GM19395 (cell line): Measurements from ENCODE around the gene FAM216A.
"Not testable (repeated sequence)": the region's sequence is repeated elsewhere in the genome, so short reads cannot be mapped to it uniquely, and the experiment has no call there.

Experiments
- ATAC-seq: cut with Tn5 transposase; IDR thresholded peaks from one replicate; pipeline ENCODE4 v1.9.1; 2021; ENCODE audit warnings: mild to moderate bottlenecking, moderate library complexity; ENCODE audit not compliant: unreplicated experiment

Gene FAM216A

DNA sequence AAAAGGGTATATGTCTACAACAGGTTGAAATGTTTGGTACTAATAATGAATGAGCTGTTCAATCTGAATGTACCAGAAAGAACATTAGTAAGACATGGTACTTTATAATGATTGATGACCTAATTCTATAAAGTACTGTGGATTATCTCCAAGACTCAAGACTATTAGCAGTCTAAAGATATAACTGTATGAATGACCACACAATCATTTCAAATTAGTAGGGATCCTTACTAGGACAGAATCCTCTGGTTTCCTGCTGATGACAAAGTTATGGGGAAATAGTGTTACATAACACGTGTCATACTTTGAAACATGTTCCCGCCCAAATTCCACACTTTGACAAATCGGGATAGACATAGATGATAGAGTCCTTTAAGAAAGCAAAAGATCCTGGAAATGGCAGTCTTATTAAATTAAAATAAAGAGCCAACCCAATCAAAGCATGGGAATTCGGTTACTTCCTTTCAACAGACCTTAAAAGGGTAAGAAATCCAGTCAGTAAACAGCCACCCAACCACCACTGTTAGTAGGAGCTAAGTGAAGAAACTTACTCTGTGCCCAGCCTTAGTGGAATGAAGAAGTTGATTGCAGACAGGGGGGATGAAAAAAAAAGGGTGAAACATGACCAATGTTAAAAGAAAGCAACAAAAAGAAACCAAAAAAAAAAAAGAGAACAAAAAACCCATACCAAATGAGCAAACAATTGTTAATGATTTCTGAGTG lies 30.5 kb downstream of the FAM216A start:
- no peak for ATAC-seq

DNA sequence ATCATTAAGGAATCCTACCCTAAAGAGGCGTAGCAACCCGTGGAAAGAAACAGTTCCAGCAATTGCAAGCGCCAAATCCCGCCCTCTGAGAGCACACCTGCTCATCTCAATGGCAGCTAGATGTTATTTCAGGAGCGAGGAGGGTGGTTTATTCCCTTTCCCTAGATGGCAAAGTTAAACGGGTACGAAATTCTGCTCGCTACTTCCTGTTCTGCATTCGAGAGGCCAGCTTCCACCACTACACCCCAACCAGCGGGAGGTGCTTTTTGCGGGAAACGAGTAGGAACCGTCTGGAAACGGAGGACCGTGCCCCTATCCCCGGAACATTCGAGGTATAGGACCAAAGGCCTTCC lies 32.7 kb downstream of the FAM216A start:
- no peak for ATAC-seq

DNA sequence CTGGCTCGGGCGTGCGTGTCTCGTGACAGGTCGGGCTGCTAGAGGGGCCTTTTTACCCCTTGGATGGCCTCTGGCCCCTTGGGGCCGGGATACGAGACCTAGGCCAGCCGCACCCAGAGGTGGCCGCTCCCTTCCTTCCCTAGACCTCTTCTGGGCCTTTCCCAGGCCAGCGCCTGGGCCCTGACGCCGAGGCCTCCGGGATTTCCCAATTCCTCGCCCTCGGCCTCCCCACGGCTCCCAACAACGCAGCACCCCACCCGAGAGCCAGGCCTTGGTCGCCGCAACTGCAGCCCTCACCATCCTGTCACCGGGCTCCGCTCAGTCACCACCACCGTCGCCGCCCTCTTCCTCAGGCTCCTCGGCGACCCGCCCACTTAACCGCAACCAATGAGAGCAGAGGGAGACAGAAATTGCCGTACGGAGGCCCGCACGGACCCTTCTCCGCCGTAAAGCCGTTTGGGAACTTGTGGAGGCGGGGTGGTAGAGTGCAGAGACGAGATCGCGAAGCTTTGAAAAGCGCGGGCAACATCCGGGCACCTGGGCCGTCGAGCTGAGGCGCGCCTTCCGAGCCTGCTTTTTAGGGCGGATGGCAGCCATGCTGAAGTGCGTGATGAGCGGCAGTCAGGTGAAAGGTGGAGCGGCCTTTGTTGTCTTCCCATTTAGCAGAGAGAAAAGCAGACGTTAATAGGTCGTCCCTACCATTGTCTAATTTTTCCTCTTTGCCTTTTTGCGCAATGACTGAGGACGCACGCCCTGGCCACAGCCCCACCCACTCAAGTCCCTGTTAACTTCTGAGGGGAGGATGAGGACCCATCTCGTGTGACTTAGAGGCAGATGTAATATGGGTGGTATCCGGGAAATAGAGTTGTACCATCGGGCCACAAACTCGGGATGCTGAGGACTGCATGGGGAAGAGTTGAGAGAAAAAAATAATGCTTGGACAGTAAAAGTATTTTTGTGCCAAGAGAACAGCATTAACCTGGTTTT lies 33.4 kb downstream of the FAM216A start, which contains the start of the genes RAD9B and VPS29:
RAD9B (plus strand) TSS at position 580 of the 987 bp plus-strand sequence; CDS start at position 587, 7 bp downstream.
VPS29 (minus strand) TSS at position 360 of the 987 bp plus-strand sequence; CDS start at position 300, 60 bp downstream.
- ATAC-seq = peak; percentile 94

DNA sequence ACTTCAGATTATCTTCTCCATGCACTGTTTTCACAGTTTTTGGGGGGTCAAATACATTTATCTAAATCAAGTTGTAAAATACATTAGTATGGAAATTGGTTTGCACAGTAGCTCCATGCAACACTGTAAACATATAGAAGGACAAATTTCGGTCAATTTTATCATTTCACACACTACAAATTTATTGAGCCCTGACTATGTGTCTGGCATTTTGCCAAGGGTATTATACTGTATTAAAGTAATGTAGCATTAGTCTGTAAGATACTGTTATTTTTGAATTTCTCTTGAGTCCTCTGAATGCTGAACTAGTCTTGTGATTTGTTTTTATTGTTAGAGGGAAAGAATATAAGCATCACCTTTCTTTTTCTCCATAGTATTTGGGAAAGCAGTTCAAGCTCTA lies 34.8 kb downstream of the FAM216A start:
- no peak for ATAC-seq

DNA sequence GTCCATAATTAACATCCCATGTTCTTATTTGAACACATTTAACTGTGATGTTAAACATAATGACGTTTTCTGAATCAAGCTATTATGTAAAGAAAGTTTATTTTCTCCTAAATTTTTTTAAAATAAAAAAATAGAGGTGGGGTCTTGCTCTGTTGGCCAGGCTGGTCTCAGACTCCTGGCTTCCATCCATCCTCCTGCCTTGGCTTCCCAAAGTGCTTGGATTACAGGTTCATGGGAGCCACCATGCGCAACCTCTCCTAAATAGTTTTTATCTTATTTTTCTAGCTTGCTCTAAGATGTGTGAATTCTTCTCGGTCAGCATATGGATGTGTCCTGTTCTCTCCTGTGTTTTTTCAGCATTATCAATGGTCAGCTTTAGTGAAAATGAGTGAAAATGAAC lies 36.7 kb downstream of the FAM216A start:
- no peak for ATAC-seq

DNA sequence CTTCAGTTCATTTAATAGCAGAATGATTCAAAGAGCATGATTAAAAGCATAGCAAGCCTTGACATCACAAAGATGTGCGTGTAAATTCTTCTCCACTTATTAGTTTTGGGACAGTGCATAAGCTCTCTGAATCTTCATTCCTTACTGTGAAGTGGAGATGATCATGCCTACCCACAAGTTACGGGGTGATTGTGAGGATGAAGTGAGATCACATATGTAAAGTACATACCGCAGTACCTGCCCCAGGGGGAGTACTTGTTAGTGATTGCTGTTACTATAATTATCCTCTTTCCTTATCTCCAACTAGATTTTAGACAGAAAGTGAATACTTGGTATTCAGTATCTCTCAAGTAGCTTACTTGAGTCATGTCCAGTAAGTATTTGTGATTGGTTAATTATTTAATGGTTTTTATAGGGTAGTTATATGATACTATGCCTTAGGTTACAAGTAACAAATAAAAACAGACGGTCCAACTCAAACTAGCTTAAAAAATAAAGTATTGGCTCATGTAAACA lies 39.5 kb downstream of the FAM216A start:
- no peak for ATAC-seq

DNA sequence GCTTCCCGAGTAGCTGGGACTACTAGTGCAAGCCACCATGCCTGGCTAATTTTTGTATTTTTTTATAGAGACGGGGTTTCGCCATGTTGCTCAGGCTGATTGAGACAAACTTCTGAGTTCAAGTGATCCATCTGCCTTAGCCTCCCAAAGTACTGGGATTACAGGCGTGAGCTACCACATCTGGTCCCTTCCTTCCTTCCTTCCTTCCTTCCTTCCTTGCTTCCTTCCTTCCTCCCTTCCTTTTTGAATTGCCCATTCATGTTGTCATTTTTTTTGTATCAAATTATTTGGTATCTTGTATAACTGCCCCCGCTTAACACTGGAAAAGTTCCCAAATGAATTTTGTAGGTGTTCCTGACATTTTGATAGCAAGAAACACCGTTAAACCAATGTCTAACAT lies 45.2 kb downstream of the FAM216A start:
- ATAC-seq = no peak

DNA sequence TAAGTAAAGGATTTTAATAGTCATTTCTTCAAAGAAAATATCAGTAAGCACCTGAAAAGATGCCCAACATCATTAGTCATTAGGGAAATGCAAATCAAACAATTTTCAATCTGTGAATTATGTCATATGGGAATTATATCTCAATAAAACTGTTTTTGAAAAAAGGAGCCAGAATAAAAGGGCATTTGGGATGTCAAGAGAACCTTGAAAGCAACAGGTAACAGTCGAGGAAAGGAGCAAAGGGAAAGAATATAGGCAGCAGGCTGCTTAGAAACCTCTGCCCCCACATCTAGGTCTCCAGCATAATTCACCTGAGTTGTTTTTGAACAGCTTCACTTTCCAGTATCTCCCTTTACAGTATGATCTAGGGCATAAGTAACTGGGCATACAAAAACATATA lies 45.7 kb downstream of the FAM216A start:
- no peak for ATAC-seq

DNA sequence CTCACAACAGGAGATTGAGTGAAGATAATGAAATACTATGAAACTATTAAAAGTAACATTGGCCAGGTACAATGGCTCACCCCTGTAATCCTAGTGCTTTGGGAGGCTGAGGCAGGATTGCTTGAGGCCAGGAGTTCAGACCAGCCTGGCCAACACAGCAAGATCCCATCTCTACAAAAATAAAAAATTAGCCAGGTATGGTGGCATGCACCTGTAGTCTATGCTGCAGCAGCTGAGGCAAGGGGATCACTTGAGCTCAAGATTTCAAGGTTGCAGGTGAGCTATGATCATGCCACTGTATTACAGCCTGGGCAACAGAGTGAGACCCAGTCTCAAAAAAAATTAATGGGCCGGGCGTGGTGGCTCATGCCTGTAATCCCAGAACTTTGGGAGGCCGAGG lies 48.4 kb downstream of the FAM216A start:
- no peak for ATAC-seq

DNA sequence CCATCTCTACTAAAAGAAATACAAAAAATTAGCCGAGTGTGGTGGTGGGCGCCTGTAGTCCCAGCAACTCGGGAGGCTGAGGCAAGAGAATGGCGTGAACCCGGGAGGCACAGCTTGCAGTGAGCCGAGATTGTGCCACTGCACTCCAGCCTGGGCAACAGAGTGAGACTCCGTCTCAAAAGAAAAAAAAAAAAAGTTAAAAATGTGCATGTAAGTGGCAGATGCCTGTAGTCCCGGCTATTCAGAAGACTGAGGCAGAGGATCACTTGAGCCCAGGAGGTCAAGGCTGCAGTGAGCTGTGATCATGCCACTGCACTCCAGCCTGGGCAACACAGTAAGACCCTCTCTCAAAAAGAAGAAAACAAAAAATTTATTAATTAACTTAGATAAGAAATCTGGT lies 49.4 kb downstream of the FAM216A start:
- not testable (repeated sequence) for ATAC-seq

DNA sequence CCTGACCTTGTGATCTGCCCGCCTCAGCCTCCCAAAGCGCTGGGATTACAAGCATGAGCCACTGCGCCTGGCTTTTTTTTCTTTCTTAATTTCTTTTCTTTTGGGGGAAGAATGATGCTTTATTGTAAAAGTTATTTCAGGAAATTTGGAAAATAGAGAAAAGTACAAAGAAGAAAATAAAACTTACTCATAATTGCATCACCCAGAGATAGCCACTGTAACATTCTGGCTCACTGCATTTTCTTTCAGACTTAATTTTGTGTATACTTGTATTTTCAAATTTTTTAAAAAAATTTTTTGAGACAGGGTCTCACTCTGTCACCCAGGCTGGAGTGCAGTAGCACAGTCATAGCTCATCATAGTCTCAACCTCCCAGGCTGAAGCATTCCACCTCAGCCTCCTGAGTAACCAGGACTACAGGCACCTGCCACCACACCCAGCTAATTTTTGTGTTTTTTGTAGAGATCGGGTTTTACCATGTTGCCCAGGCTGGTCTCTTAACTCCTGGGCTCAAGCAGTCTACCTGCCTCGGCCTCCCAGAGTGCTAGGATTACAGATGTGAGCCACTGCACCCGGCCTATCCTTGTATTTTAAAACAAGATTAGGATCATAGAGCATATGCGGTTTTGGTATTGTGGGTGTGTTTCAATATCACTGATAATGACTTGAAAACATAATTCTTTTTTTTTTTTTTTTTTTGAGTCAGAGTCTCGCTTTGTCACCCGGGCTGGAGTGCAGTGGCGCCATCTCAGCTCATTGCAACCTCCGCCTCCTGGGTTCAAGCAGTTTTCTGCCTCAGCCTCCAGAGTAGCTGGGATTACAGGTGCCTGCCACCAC lies 52.4 kb downstream of the FAM216A start:
- ATAC-seq = not testable (repeated sequence)

DNA sequence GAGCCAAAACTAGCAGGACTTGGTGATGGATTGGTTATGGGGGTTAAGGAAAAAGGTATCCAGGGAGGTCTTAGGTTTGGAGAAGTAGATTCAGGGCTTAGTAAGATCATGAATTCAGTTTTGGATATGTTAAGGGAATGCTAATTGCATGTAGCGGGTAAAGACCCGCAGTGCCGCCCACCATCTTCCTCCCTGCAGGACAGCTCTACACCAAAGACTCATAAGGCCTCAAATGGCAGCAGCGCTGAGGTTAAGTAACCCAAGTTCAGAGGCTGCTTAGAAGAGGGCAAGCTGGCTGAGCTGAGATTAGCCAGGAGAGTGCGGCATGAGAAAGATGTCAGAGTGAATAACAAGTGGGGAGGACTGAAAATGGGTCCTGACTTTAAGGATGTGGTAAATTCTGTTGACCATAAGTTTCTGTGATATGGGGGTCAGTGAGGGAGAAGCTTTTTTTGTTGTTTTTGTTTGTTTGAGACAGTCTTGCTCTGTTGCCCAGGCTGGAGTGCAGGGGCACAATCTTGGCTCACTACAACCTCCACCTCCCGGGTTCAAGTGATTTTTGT lies 59.7 kb downstream of the FAM216A start:
- ATAC-seq = no peak

DNA sequence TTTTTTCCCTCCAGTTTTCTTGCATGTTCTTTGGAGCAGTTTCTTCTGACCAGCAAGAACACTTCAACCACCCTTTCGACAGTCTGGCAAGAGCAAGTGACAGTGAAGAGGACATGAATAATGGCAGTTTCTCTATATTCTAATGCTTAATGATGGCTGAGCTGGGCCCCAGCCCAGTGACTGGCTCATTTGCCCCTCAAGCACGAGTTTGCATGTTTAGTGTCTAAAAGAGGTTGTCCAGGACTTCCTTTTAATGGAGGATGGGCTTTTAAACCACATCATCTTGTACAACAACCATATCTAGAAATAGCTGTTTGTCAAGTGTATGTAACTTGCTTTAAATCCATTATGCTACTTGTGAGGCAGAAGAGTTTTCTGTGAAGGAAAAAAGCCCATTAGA lies 61.9 kb downstream of the FAM216A start:
- ATAC-seq = no peak

DNA sequence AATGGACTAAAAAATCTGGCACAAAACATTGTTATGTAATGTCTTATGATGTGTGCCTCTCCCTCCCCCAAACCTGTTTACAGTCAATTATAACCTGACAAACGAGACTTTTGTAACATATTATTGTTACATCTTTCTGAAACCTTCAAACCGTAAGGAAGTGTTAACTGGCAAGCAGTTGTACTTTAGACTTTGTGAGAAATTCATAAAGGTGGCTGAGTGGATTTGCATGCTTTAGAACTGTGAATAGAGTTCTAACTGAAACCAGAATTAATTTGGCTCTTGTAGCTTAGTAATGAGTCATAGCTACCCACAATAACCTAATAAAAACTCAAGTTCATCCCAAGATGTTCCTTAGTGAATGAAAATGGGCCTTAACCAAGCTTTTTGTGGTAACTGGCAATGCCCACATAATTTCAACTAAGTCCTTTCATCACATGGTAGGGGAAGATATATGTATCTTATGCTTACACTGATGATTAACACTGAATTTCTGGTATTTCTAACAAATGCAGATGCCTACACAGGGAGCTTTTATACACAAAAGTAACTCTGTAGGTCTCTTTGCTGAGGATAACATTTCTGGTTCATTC lies 63.2 kb downstream of the FAM216A start:
- peak; percentile 90 for ATAC-seq

DNA sequence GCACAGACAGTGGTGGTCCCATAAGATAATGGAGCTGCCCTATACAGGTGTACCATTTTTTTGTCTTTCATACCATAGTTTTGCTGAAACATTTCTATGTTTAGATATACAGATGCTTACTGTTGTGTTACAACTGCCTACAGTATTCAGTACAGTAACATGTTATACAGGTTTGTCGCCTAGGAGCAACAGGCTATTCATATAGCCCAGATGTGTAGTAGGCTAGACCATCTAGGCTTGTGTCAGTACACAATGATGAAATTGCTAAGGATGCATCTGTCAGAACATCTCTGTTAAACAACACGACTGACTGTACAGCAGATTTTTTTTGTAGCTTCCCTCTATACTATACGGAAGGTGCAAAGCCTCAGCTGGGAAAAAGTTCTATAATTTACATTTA lies 64.0 kb downstream of the FAM216A start:
- ATAC-seq = no peak

DNA sequence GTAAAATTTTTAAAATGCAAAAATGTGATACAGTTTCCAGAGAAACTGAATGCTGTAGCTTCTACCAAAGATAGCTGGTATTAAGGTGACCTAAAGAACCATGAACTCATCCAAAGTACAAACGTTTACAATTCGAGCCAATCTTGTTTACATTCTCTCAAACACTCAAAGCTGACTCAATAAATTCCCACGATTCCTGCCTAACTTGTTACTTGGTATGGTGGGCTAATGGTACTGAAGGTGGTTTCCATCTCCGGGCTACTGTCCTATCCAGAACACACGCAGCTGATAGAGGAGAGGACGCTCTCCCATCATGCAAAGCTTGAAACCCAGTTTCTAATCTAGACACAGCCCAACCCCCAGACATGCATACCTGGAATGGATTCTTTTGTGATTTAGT lies 65.0 kb downstream of the FAM216A start:
- ATAC-seq = no peak

DNA sequence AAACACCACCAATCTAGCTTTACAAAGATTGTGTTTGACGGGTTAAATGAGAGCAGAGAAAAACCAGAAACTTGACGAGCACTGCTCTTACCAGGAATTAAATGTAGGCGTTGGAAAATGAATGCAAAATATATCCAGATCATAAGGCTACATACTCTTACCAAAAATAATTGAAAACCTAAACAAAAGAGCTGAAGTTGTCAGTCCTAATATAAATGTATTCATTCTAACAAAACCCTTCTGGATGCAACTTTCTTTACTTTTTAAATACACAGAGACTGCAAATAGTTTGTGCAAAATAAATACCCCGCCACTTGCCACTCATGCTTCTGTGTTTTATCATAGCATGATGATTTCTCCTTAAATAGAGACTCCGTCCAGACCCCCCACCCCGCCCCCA lies 66.2 kb downstream of the FAM216A start:
- ATAC-seq = no peak

DNA sequence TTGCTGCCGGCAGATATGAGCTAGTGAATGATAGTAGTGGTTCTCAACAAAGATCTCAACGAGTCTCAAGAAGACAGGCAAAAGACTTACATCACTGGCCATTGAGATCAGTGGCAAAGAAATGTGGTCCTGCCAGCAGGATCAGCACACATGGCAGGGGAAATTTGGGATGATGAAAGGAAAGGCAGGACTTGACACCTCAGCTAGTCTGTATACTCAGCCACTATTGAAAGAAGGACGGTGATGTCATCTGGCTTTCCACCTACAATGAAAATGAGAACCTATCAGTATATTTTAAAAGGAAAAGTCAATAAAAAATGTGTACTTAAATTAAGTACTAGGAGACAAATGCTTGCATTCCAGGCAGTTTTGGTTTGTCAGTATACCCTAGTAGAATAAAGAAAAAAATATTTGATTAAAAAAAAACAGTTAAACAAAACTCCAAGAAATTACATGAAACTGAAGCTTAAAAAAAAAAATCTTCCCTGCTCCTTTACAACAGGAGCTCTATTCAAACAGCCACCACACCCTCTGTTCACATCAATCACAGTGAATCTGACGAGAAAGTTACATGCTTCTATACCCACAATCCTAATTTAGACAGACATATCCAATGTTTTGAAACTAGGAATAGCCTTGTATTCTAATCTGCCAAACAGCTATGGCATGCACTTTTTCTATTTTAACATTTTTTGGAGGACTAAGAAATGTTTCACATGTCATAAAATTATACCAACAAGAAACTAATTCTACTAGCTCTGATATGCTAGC lies 68.4 kb downstream of the FAM216A start:
- no peak for ATAC-seq
